Keratinocyte (primary cell): ENCODE measurements around the gene MSI2. TPM values are rescaled to one million over a fixed set of nuclear protein-coding genes. Genes with fewer than 3 reads are reported as not detected.

ENCODE experiments used
- DNase-seq: peaks from one replicate; pipeline ENCODE4 v3.0.0-alpha.2; 2011; ENCODE audit warnings: low read depth, missing footprints, low spot score
- FAIRE-seq: peaks from 2 replicates; lab custom pipeline; 2011; peaks lifted over from hg19 to GRCh38; lab: Jason Lieb, UNC
- H2AFZ ChIP-seq: 2 replicates; pipeline ENCODE4 v1.6.0; 2012; ENCODE audit warnings: low read length, control low read depth, inconsistent platforms; ENCODE audit not compliant: control insufficient read depth
- H3K27ac ChIP-seq: 2 replicates; pipeline ENCODE4 v1.5.1; 2011; ENCODE audit warnings: low read length; ENCODE audit not compliant: control insufficient read depth, insufficient read depth
- H3K27me3 ChIP-seq: 3 replicates; pipeline ENCODE4 v1.6.0; 2011; ENCODE audit warnings: low read length; ENCODE audit not compliant: control insufficient read depth, insufficient read depth; ENCODE audit errors: extremely low read depth
- H3K36me3 ChIP-seq, 2 experiments: 2 replicates in 1 of 2; 3 replicates in 1 of 2; pipeline ENCODE4 v1.5.1; 2011; ENCODE audit warnings: low read length in 2 of 2, mild to moderate bottlenecking in 1 of 2; ENCODE audit not compliant: control insufficient read depth in 2 of 2, insufficient read depth in 2 of 2; ENCODE audit errors: extremely low read depth in 1 of 2
- H3K4me1 ChIP-seq: 3 replicates; pipeline ENCODE4 v1.5.1; 2011; ENCODE audit warnings: low read length; ENCODE audit not compliant: control insufficient read depth, insufficient read depth; ENCODE audit errors: extremely low read depth
- H3K4me2 ChIP-seq: 3 replicates; pipeline ENCODE4 v1.6.0; 2011; ENCODE audit warnings: low read depth, low read length; ENCODE audit not compliant: control insufficient read depth, insufficient read depth; ENCODE audit errors: extremely low read depth
- H3K4me3 ChIP-seq, 3 experiments: fragments of 200-600 bp in 1 of 3; sonication (generic) in 1 of 3; 2 replicates in 2 of 3; 3 replicates in 1 of 3; pipeline ENCODE4 v1.5.1; 2011 to 2016; ENCODE audit warnings: low read length in 3 of 3, mild to moderate bottlenecking in 3 of 3, control low read depth in 2 of 3, inconsistent platforms in 1 of 3, low read depth in 1 of 3, mixed read lengths in 1 of 3, mixed run types in 1 of 3, moderate library complexity in 1 of 3; ENCODE audit not compliant: control insufficient read depth in 2 of 3, insufficient read depth in 2 of 3; ENCODE audit errors: extremely low read depth in 1 of 3
- H3K79me2 ChIP-seq: 2 replicates; pipeline ENCODE4 v1.6.0; 2012; ENCODE audit warnings: low read length; ENCODE audit not compliant: control insufficient read depth, insufficient read depth
- H3K9ac ChIP-seq: 3 replicates; pipeline ENCODE4 v1.6.0; 2011; ENCODE audit warnings: low read length; ENCODE audit not compliant: control insufficient read depth, insufficient read depth; ENCODE audit errors: extremely low read depth
- H3K9me1 ChIP-seq: 3 replicates; pipeline ENCODE4 v1.6.0; 2011; ENCODE audit warnings: low read length; ENCODE audit not compliant: control insufficient read depth, insufficient read depth; ENCODE audit errors: extremely low read depth
- H3K9me3 ChIP-seq: 2 replicates; pipeline ENCODE4 v1.5.1; 2012; ENCODE audit warnings: low read depth, low read length; ENCODE audit not compliant: control insufficient read depth
- H4K20me1 ChIP-seq: 3 replicates; pipeline ENCODE4 v1.6.0; 2011; ENCODE audit warnings: low read length; ENCODE audit not compliant: control insufficient read depth, insufficient read depth; ENCODE audit errors: extremely low read depth
- EZH2 ChIP-seq: IDR thresholded peaks from one replicate; pipeline ENCODE4 v1.6.1; 2012; ENCODE audit warnings: inconsistent platforms, mild to moderate bottlenecking, low read length, moderate library complexity
- dilution Hi-C: fragments of 300-500 bp; cut with MboI; formaldehyde crosslinking; loops from one replicate; pipeline ENCODE4 v1.7.0; 2020; ENCODE audit warnings: low sequenced_read_pairs; ENCODE audit not compliant: extremely low pct_ligation_motif_present
- polyA plus RNA-seq, 5 experiments: library from polyadenylated mRNA; depleted of rRNA in 3 of 5; stranded (reverse) in 3 of 5; stranded (forward) in 1 of 5; unstranded in 1 of 5; fragments of >200 nt; gene quantifications; 1 replicate in 1 of 5; 2 replicates in 3 of 5; 3 replicates in 1 of 5; pipeline versions ENCODE4 v1.2.1 to v1.2.3, GENCODE V29; 2011 to 2012; ENCODE audit warnings: missing spikeins in 2 of 5, low read depth in 1 of 5, low replicate concordance in 1 of 5
- TF ChIP-seq, protein P1 (sequence below), 3 experiments: IDR thresholded peaks in 1 of 3; conservative IDR thresholded peaks in 1 of 3; optimal IDR thresholded peaks in 1 of 3; 2 replicates in 2 of 3; 3 replicates in 1 of 3; pipeline versions ENCODE3 to v1.5.1; 2011; ENCODE audit warnings: low read length in 3 of 3, mild to moderate bottlenecking in 3 of 3, moderate library complexity in 2 of 3, control low read depth in 1 of 3, inconsistent platforms in 1 of 3; ENCODE audit not compliant: insufficient read depth in 2 of 3; ENCODE audit errors: extremely low read depth in 1 of 3

MSI2 gene
- polyA plus RNA-seq, 1 donor (not counting 4 experiments of a cell fraction or from before 2014, with no cell fraction given): 22.3 TPM

- Histone ChIP-seq H3K79me2 (no peaks in the 10 kb centered on the region), H3K4me3 (no peak overlapping the region), H2AFZ (no peak overlapping the region), H3K27me3 (no peaks in the 10 kb centered on the region), H3K9me3 (no peaks in the 10 kb centered on the region), H3K4me2 (no peak overlapping the region), H3K9me1 (no peaks in the 10 kb centered on the region), H3K9ac (no peak overlapping the region), H3K36me3 (peaks cover 0 to 4% of the 10 kb centered on the region in 2 experiments), H3K4me1 (no peaks in the 10 kb centered on the region), H3K27ac (no peak overlapping the region), H4K20me1 (no peaks in the 10 kb centered on the region)
- dilution Hi-C loops: no loop called here
- DNase-seq (no peak), FAIRE-seq (no peak)
- TF ChIP-seq EZH2: no peak
- TF ChIP-seq, protein P1, sequence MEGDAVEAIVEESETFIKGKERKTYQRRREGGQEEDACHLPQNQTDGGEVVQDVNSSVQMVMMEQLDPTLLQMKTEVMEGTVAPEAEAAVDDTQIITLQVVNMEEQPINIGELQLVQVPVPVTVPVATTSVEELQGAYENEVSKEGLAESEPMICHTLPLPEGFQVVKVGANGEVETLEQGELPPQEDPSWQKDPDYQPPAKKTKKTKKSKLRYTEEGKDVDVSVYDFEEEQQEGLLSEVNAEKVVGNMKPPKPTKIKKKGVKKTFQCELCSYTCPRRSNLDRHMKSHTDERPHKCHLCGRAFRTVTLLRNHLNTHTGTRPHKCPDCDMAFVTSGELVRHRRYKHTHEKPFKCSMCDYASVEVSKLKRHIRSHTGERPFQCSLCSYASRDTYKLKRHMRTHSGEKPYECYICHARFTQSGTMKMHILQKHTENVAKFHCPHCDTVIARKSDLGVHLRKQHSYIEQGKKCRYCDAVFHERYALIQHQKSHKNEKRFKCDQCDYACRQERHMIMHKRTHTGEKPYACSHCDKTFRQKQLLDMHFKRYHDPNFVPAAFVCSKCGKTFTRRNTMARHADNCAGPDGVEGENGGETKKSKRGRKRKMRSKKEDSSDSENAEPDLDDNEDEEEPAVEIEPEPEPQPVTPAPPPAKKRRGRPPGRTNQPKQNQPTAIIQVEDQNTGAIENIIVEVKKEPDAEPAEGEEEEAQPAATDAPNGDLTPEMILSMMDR (optimal IDR thresholded peaks at IDR 0.05 in 1 of 3, IDR thresholded peaks at IDR 0.05 in 1 of 3, conservative IDR thresholded peaks at IDR 0.05 in 1 of 3; ENCODE audit: extremely low read depth in 1 of 3, insufficient read depth in 2 of 3, low read length in 3 of 3): no peak
These were observed 358.4 kb downstream of the MSI2 start for GRCh38 chr17:57614742-57615141.

DNA sequence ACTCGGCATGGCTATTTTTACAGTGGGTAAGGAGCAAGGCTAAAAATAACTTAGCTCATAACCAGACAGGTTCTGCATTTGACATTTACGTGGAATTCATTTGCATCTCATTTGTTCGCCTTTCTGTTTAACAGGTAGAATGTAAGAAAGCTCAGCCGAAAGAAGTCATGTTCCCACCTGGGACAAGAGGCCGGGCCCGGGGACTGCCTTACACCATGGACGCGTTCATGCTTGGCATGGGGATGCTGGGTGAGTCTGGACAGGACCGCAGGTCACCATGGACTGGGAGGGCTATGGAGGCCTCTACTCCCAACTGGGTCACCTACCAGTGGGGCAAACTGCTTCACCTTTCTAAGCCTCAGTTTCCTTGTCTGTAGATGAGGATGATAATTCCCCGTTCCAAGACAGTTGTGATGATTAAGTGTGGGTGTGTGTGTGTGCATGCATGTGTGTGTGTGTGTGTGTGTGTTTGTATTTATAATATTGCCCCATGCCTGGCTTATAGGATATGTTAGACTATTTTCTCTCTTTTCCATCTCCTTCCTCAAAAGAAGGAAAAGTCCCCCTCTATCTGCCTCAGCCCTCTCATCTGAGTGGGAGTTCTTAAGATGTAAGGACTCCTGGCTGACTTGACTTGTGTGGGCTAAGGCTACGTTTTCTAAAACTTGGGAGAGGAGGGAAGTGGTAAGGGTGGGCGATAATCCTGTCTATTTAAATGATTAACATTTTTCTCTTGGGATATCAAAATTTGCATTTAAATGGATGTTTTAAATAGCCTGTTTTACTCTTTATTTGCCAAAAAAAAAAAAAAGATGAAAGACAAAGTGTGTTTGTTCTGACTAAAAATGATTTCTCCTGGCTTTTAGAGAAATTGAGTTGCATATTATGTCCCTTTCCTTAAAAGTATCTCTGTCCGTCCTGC lies 359.8 kb downstream of the MSI2 start:
- Histone ChIP-seq H3K9me1 (no peaks in the 10 kb centered on the region), H3K4me3 (no peak overlapping the region), H3K27ac (no peak overlapping the region), H3K9ac (no peak overlapping the region), H4K20me1 (no peaks in the 10 kb centered on the region), H3K79me2 (no peaks in the 10 kb centered on the region), H3K4me2 (no peak overlapping the region), H3K27me3 (no peaks in the 10 kb centered on the region), H3K4me1 (no peaks in the 10 kb centered on the region), H3K9me3 (no peaks in the 10 kb centered on the region), H2AFZ (no peak overlapping the region), H3K36me3 (peaks cover 0 to 4% of the 10 kb centered on the region in 2 experiments)
- dilution Hi-C loops: no loop called here
- FAIRE-seq: no peak
- TF ChIP-seq, protein P1 (optimal IDR thresholded peaks at IDR 0.05 in 1 of 3, IDR thresholded peaks at IDR 0.05 in 1 of 3, conservative IDR thresholded peaks at IDR 0.05 in 1 of 3; ENCODE audit: extremely low read depth in 1 of 3, insufficient read depth in 2 of 3, low read length in 3 of 3): no peak
- TF ChIP-seq EZH2: no peak
- DNase-seq: no peak
